COR-L47 (cell line): ENCODE measurements around the gene MPRIP.
"Not testable (repeated sequence)": the region's sequence is repeated elsewhere in the genome, so short reads cannot be mapped to it uniquely, and the experiment has no call there.

ENCODE experiments used
- DNase-seq: peaks from one replicate; lab custom pipeline; 2025; lab: John Stamatoyannopoulos, UW

Gene MPRIP

GRCh38 chr17:17168401-17168800 lies 126.1 kb downstream of the MPRIP start:
- no peak for DNase-seq

- DNase-seq: no peak
These were observed 127.1 kb downstream of the MPRIP start for GRCh38 chr17:17169396-17169795.

- DNase-seq: no peak
These were observed 128.2 kb downstream of the MPRIP start for GRCh38 chr17:17170346-17170985.

GRCh38 chr17:17171186-17171585 lies 128.9 kb downstream of the MPRIP start:
- DNase-seq: no peak

GRCh38 chr17:17172001-17172939 lies 130.0 kb downstream of the MPRIP start:
- no peak for DNase-seq

GRCh38 chr17:17172990-17173389 lies 130.7 kb downstream of the MPRIP start:
- no peak for DNase-seq

- no peak for DNase-seq
These were observed 131.7 kb downstream of the MPRIP start for GRCh38 chr17:17173921-17174320.

GRCh38 chr17:17175340-17175739 lies 133.1 kb downstream of the MPRIP start:
- DNase-seq: no peak

GRCh38 chr17:17175917-17176316 lies 133.7 kb downstream of the MPRIP start:
- no peak for DNase-seq

- no peak for DNase-seq
These were observed 134.1 kb downstream of the MPRIP start for GRCh38 chr17:17176341-17176740.

GRCh38 chr17:17177176-17177575 lies 134.9 kb downstream of the MPRIP start:
- DNase-seq: no peak

GRCh38 chr17:17179371-17179827 lies 137.1 kb downstream of the MPRIP start:
- no peak for DNase-seq

GRCh38 chr17:17180141-17180603 lies 137.9 kb downstream of the MPRIP start:
- no peak for DNase-seq

- no peak for DNase-seq
These were observed 138.7 kb downstream of the MPRIP start for GRCh38 chr17:17180741-17181525.

GRCh38 chr17:17181666-17182597 lies 139.7 kb downstream of the MPRIP start:
- no peak for DNase-seq

- no peak for DNase-seq
These were observed 140.4 kb downstream of the MPRIP start for GRCh38 chr17:17182598-17183136.

- no peak for DNase-seq
These were observed 141.5 kb downstream of the MPRIP start for GRCh38 chr17:17183744-17184143.

- not testable (repeated sequence) for DNase-seq
These were observed 142.9 kb downstream of the MPRIP start for GRCh38 chr17:17184985-17185757.

- no peak for DNase-seq
These were observed 143.8 kb downstream of the MPRIP start for GRCh38 chr17:17186051-17186450.
